GM23248 (cell line): ENCODE results near the gene SHPK. TPM values are rescaled to one million over a fixed set of nuclear protein-coding genes. Genes with fewer than 3 reads are reported as not detected.

Source experiments
- DNase-seq: peaks from one replicate; pipeline ENCODE4 v3.0.0-alpha.2; 2015
- H2AFZ ChIP-seq: fragments of 200-600 bp; sonication (generic); 2 replicates; pipeline ENCODE4 v1.6.1; 2016; ENCODE audit warnings: antibody characterized with exemption
- H3F3A ChIP-seq: fragments of 200-600 bp; sonication (generic); 2 replicates; pipeline ENCODE4 v1.6.1; 2016; ENCODE audit warnings: mild to moderate bottlenecking, antibody characterized with exemption, mixed run types; ENCODE audit not compliant: insufficient read depth
- H3K27ac ChIP-seq: fragments of 200-600 bp; sonication (generic); 2 replicates; pipeline ENCODE4 v1.5.1; 2016; ENCODE audit warnings: mild to moderate bottlenecking
- H3K27me3 ChIP-seq: fragments of 200-600 bp; sonication (generic); replicated peaks from 2 replicates; pipeline ENCODE4 v1.6.1; 2016; ENCODE audit warnings: mild to moderate bottlenecking; ENCODE audit not compliant: insufficient read depth
- H3K36me3 ChIP-seq: fragments of 200-600 bp; sonication (generic); 2 replicates; pipeline ENCODE4 v1.6.1; 2016; ENCODE audit warnings: low read depth, mild to moderate bottlenecking
- H3K4me1 ChIP-seq: fragments of 200-600 bp; sonication (generic); 2 replicates; pipeline ENCODE4 v1.6.1; 2016; ENCODE audit warnings: mild to moderate bottlenecking; ENCODE audit not compliant: insufficient read depth
- H3K4me2 ChIP-seq: fragments of 200-600 bp; sonication (generic); one replicate; pipeline ENCODE4 v1.6.1; 2016; ENCODE audit warnings: mild to moderate bottlenecking; ENCODE audit not compliant: unreplicated experiment
- H3K4me3 ChIP-seq: fragments of 200-600 bp; sonication (generic); 2 replicates; pipeline ENCODE4 v1.5.1; 2016; ENCODE audit warnings: mild to moderate bottlenecking
- H3K79me2 ChIP-seq: fragments of 200-600 bp; sonication (generic); 2 replicates; pipeline ENCODE4 v1.6.1; 2016; ENCODE audit warnings: mild to moderate bottlenecking; ENCODE audit not compliant: insufficient read depth
- H3K9ac ChIP-seq: fragments of 200-600 bp; sonication (generic); 2 replicates; pipeline ENCODE4 v1.6.1; 2016; ENCODE audit warnings: mild to moderate bottlenecking
- H3K9me2 ChIP-seq: fragments of 200-600 bp; sonication (generic); 2 replicates; pipeline ENCODE4 v1.6.1; 2016; ENCODE audit warnings: mixed run types, mild to moderate bottlenecking, moderate library complexity; ENCODE audit not compliant: insufficient read depth
- H3K9me3 ChIP-seq: fragments of 200-600 bp; sonication (generic); one replicate; pipeline ENCODE4 v1.6.1; 2017; ENCODE audit warnings: low read depth
- H4K20me1 ChIP-seq: fragments of 200-600 bp; sonication (generic); 2 replicates; pipeline ENCODE4 v1.6.0; 2016; ENCODE audit not compliant: insufficient read depth
- EZH2 ChIP-seq: fragments of 200-600 bp; sonication (generic); IDR thresholded peaks from 2 replicates; pipeline ENCODE4 v1.6.1; 2018; ENCODE audit warnings: antibody characterized with exemption, mild to moderate bottlenecking; ENCODE audit not compliant: insufficient read depth, poor library complexity, severe bottlenecking
- EZH2phosphoT487 ChIP-seq: fragments of 200-600 bp; sonication (generic); IDR thresholded peaks from 2 replicates; pipeline ENCODE4 v1.6.1; 2018; ENCODE audit warnings: antibody characterized with exemption, moderate library complexity, mild to moderate bottlenecking, low read depth; ENCODE audit not compliant: insufficient read depth
- WGBS, 2 experiments: methylation state at CpG; one replicate each; pipeline ENCODE4 v1.1.6; 2015 to 2017; ENCODE audit warnings: low lambda C conversion rate in 2 of 2, low coverage in 1 of 2; ENCODE audit errors: missing lambda C conversion rate in 2 of 2; 5-methylcytosine and 5-hydroxymethylcytosine counted together
- in situ Hi-C: fragments of 300-500 bp; cut with MboI; formaldehyde crosslinking; loops from 2 replicates; pipeline ENCODE4 v1.15.0; 2020
- polyA plus RNA-seq: library from polyadenylated mRNA; unstranded; fragments of >200 nt; fragmentation: Nextera tagmentation; extraction: Ambion mirVana; gene quantifications from 2 replicates; pipeline ENCODE4 v1.2.1, GENCODE V29; 2016
- total RNA-seq: library from RNA; depleted of rRNA; stranded (reverse); fragments of >200 nt; shearing (Covaris generic); gene quantifications from 2 replicates; pipeline ENCODE4 v1.2.3, GENCODE V29; 2014

SHPK gene
- total and polyA plus RNA-seq, 2 experiments from 2014 or later, result 3.1 to 5.8 TPM

GRCh38 chr17:3621146-3621720 is 14.8 kb downstream of the SHPK start:
- DNase-seq, result no peak
- Histone ChIP-seq H3K27me3 (no peaks in the 10 kb centered on the region), H2AFZ (no peak overlapping the region), H3K4me2 (no peak overlapping the region), H3K9ac (no peak overlapping the region), H3K4me3 (no peak overlapping the region), H3K4me1 (no peaks in the 10 kb centered on the region), H3F3A (no peaks in the 10 kb centered on the region), H3K9me3 (no peaks in the 10 kb centered on the region), H3K27ac (no peak overlapping the region), H3K36me3 (peaks cover 17% of the 10 kb centered on the region; the same call in 1 of the 2 replicates), H3K79me2 (no peaks in the 10 kb centered on the region), H3K9me2 (no peaks in the 10 kb centered on the region), H4K20me1 (no peaks in the 10 kb centered on the region)
- in situ Hi-C loops, result no loop called here
- 91% methylated on average over 8 of the region's 8 CpGs for WGBS, 2 experiments
- TF ChIP-seq EZH2 (no peak), EZH2phosphoT487 (no peak)

- Histone ChIP-seq H3K27me3 (no peaks in the 10 kb centered on the region), H3K4me1 (no peaks in the 10 kb centered on the region), H3F3A (no peaks in the 10 kb centered on the region), H3K36me3 (peaks cover 24% of the 10 kb centered on the region; the same call in 1 of the 2 replicates), H3K9ac (no peak overlapping the region), H2AFZ (no peak overlapping the region), H3K27ac (no peak overlapping the region), H4K20me1 (no peaks in the 10 kb centered on the region), H3K9me3 (no peaks in the 10 kb centered on the region), H3K79me2 (no peaks in the 10 kb centered on the region), H3K9me2 (no peaks in the 10 kb centered on the region), H3K4me2 (no peak overlapping the region), H3K4me3 (no peak overlapping the region)
- DNase-seq, result no peak
- TF ChIP-seq EZH2, result no peak
- TF ChIP-seq EZH2phosphoT487, result no peak
- 93 to 94% methylated on average over 18 of the region's 18 CpGs for WGBS, 2 experiments
- in situ Hi-C loops, result no loop called here
These were observed 20.7 kb downstream of the SHPK start for GRCh38 chr17:3615160-3615870.

GRCh38 chr17:3613124-3613523 is 22.9 kb downstream of the SHPK start:
- Histone ChIP-seq H3K4me1 (no peaks in the 10 kb centered on the region), H3K27ac (no peak overlapping the region), H2AFZ (no peak overlapping the region), H3K4me2 (no peak overlapping the region), H3F3A (no peaks in the 10 kb centered on the region), H3K79me2 (no peaks in the 10 kb centered on the region), H3K9me3 (no peaks in the 10 kb centered on the region), H3K4me3 (no peak overlapping the region), H3K27me3 (no peaks in the 10 kb centered on the region), H3K9ac (no peak overlapping the region), H4K20me1 (no peaks in the 10 kb centered on the region), H3K36me3 (peaks cover 17% of the 10 kb centered on the region; the same call in 1 of the 2 replicates), H3K9me2 (no peaks in the 10 kb centered on the region)
- in situ Hi-C loops, result no loop called here
- no peak for TF ChIP-seq EZH2phosphoT487
- TF ChIP-seq EZH2, result no peak
- 98 to 100% methylated on average over 6 of the region's 6 CpGs for WGBS, 2 experiments
- no peak for DNase-seq

GRCh38 chr17:3610523-3610922 is 25.5 kb downstream of the SHPK start:
- no peak overlapping the region for H3K4me2 ChIP-seq
- no peaks in the 10 kb centered on the region for H3K4me1 ChIP-seq
- no peaks in the 10 kb centered on the region for H3K79me2 ChIP-seq
- H3K27ac ChIP-seq, result no peak overlapping the region
- no peak overlapping the region for H3K9ac ChIP-seq
- in situ Hi-C loops, result no loop called here
- no peaks in the 10 kb centered on the region for H3K9me3 ChIP-seq
- H3K9me2 ChIP-seq, result no peaks in the 10 kb centered on the region
- 83 to 85% methylated on average over 13 to 14 of the region's 14 CpGs for WGBS, 2 experiments
- no peak overlapping the region for H3K4me3 ChIP-seq
- no peaks in the 10 kb centered on the region for H4K20me1 ChIP-seq
- no peaks in the 10 kb centered on the region for H3F3A ChIP-seq
- TF ChIP-seq EZH2phosphoT487, result no peak
- no peak for TF ChIP-seq EZH2
- no peak for DNase-seq
- H3K36me3 ChIP-seq, result peaks cover 7% of the 10 kb centered on the region; the same call in 1 of the 2 replicates
- no peak overlapping the region for H2AFZ ChIP-seq
- H3K27me3 ChIP-seq, result no peaks in the 10 kb centered on the region

- H4K20me1 ChIP-seq, result no peaks in the 10 kb centered on the region
- WGBS, 2 experiments, result 77 to 81% methylated on average over 10 of the region's 10 CpGs
- H3K9me2 ChIP-seq, result no peaks in the 10 kb centered on the region
- no peak overlapping the region for H3K9ac ChIP-seq
- H3F3A ChIP-seq, result no peaks in the 10 kb centered on the region
- H3K27me3 ChIP-seq, result no peaks in the 10 kb centered on the region
- no peak overlapping the region for H3K4me2 ChIP-seq
- no peaks in the 10 kb centered on the region for H3K79me2 ChIP-seq
- DNase-seq, result no peak
- no peak for TF ChIP-seq EZH2
- TF ChIP-seq EZH2phosphoT487, result no peak
- no peaks in the 10 kb centered on the region for H3K4me1 ChIP-seq
- no peak overlapping the region for H2AFZ ChIP-seq
- peaks cover 7% of the 10 kb centered on the region; the same call in 1 of the 2 replicates for H3K36me3 ChIP-seq
- no peak overlapping the region for H3K4me3 ChIP-seq
- H3K9me3 ChIP-seq, result no peaks in the 10 kb centered on the region
- no peak overlapping the region for H3K27ac ChIP-seq
- in situ Hi-C loops, result no loop called here
These were observed 26.4 kb downstream of the SHPK start for GRCh38 chr17:3609689-3610088.
